Esophagus squamous epithelium (tissue), 4 donors: Measurements from ENCODE around the gene NCKAP5.

Experiments used
- CTCF ChIP-seq, 6 experiments: fragments of 450-650 bp in 4 of 6; fragments of 200-600 bp in 2 of 6; sonication (generic) in 2 of 6; IDR thresholded peaks; one replicate each; pipeline ENCODE4 v1.5.1; 2016 to 2019; ENCODE audit warnings: antibody characterized with exemption in 6 of 6, mild to moderate bottlenecking in 4 of 6, moderate library complexity in 4 of 6
- POLR2A ChIP-seq, 4 donors: fragments of 450-650 bp; IDR thresholded peaks; one replicate each; pipeline ENCODE4 v1.6.1; 2017; ENCODE audit warnings: antibody characterized with exemption in 4 of 4, mild to moderate bottlenecking in 4 of 4, moderate library complexity in 3 of 4

GRCh38 chr2:133409581-133410285 is 158.5 kb downstream of the NCKAP5 start:
- TF ChIP-seq CTCF (IDR thresholded peaks at IDR 0.05), result no peak
- no peak for TF ChIP-seq POLR2A (IDR thresholded peaks at IDR 0.05)
